CD4-positive, alpha-beta T cell treated with Interleukin-2 at 100 ng/mL for 4 hours (primary cell): ENCODE results near the gene FAM163B.

ENCODE experiments used
- DNase-seq: peaks from one replicate; pipeline ENCODE4 v3.0.0-alpha.2; 2020; ENCODE audit warnings: low spot score

FAM163B gene

GRCh38 chr9:133597316-133597957, 11.8 kb downstream of the FAM163B start:
- no peak for DNase-seq

- no peak for DNase-seq
These were observed 13.3 kb downstream of the FAM163B start for GRCh38 chr9:133595910-133596309.

- no peak for DNase-seq
These were observed 14.9 kb downstream of the FAM163B start for GRCh38 chr9:133594310-133594709.

- no peak for DNase-seq
These were observed 15.5 kb downstream of the FAM163B start for GRCh38 chr9:133593587-133594253.

GRCh38 chr9:133592731-133593409, 16.3 kb downstream of the FAM163B start:
- DNase-seq, result no peak

- DNase-seq, result no peak
These were observed 17.2 kb downstream of the FAM163B start for GRCh38 chr9:133591985-133592384.

GRCh38 chr9:133591116-133591910, 17.9 kb downstream of the FAM163B start:
- no peak for DNase-seq

GRCh38 chr9:133590231-133590855, 18.8 kb downstream of the FAM163B start:
- no peak for DNase-seq

GRCh38 chr9:133589454-133590227, 19.5 kb downstream of the FAM163B start:
- peak; percentile 24 for DNase-seq

GRCh38 chr9:133587466-133587865, 21.7 kb downstream of the FAM163B start:
- DNase-seq, result no peak

- DNase-seq, result no peak
These were observed 22.1 kb downstream of the FAM163B start for GRCh38 chr9:133587051-133587450.

GRCh38 chr9:133585481-133586351, 23.5 kb downstream of the FAM163B start:
- no peak for DNase-seq

GRCh38 chr9:133584559-133585476, 24.4 kb downstream of the FAM163B start:
- no peak for DNase-seq

- no peak for DNase-seq
These were observed 25.0 kb downstream of the FAM163B start for GRCh38 chr9:133584167-133584558.

GRCh38 chr9:133583586-133583985, 25.6 kb downstream of the FAM163B start:
- DNase-seq, result no peak

- DNase-seq, result no peak
These were observed 26.1 kb downstream of the FAM163B start for GRCh38 chr9:133583111-133583510.

- DNase-seq, result no peak
These were observed 26.6 kb downstream of the FAM163B start for GRCh38 chr9:133582501-133583045.

- DNase-seq, result no peak
These were observed 27.5 kb downstream of the FAM163B start for GRCh38 chr9:133581513-133582343.
